ENCODE data around the gene NCAM1.

The NCAM1 gene

DNA sequence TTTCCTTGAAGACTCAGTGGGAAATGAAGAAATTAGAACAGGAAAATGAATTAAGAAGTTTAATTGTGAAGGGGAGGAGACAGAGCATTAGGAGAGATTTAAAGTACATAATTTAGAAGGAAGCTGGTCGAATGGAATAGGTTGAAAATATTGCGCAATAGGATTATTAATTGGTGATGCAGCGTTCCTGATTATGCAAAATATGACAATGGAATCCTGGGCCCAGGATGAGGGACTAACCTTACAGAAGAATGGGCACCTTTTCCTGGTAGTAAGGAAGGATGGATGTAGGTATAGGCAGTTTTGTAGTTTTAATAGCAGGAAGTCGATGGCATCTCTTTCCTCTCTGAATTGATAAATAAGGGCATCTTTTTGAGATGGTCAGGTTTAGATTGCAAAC lies 360.9 kb downstream of the NCAM1 start:
- DNase-seq, result no peak

DNA sequence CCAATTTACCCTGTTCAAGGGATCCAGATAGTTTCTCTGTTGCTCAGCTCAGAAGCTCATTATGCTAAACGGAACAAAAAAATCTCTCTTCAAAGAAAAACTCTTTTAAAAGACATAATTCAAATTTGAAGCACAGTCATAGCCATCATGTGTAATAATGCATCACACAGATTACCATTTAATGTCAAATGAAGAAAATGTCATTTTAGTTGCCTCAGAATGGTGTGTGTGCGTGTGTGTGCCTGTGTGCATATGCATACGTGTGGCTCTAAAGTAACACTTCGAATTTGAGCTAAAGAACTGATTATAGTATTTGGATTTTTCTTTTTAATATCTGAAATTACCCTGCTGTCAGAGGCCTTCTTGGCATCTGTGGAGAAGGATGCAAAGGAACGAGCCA lies 363.0 kb downstream of the NCAM1 start:
- no peak for DNase-seq
